GM23338 (cell line): ENCODE data around the gene CHN2.

Experiments used
- CREB1 ChIP-seq: fragments of 250-450 bp; sonication (Bioruptor Pico); IDR thresholded peaks from 2 replicates; pipeline ENCODE4 v1.5.0; 2020; ENCODE audit warnings: low read depth, mild to moderate bottlenecking, moderate library complexity
- CTCF ChIP-seq, 2 experiments: fragments of 200-600 bp in 1 of 2; sonication (generic) in 1 of 2; conservative IDR thresholded peaks; 2 replicates each; pipeline versions ENCODE4 v1.5.1 to v1.6.1; 2016 to 2017; ENCODE audit warnings: antibody characterized with exemption in 2 of 2, low read depth in 2 of 2, mild to moderate bottlenecking in 2 of 2, moderate library complexity in 1 of 2
- ETS1 ChIP-seq: IDR thresholded peaks from 2 replicates; pipeline ENCODE4 v1.6.1; 2016; ENCODE audit warnings: antibody characterized with exemption
- EZH2 ChIP-seq: fragments of 200-600 bp; sonication (generic); IDR thresholded peaks from one replicate; pipeline ENCODE4 v1.8.0; 2017; ENCODE audit warnings: antibody characterized with exemption, mild to moderate bottlenecking, low read depth; ENCODE audit not compliant: unreplicated experiment
- EZH2phosphoT487 ChIP-seq: fragments of 200-600 bp; sonication (generic); IDR thresholded peaks from one replicate; pipeline ENCODE4 v1.8.1; 2018; ENCODE audit warnings: antibody characterized with exemption; ENCODE audit not compliant: unreplicated experiment
- JUNB ChIP-seq: IDR thresholded peaks from one replicate; pipeline ENCODE4 v1.6.1; 2016; ENCODE audit warnings: antibody characterized with exemption; ENCODE audit not compliant: unreplicated experiment
- NANOG ChIP-seq: IDR thresholded peaks from 2 replicates; pipeline ENCODE4 v1.6.1; 2016; ENCODE audit warnings: antibody characterized with exemption, borderline replicate concordance
- POLR2AphosphoS5 ChIP-seq: IDR thresholded peaks from 2 replicates; pipeline ENCODE4 v1.6.1; 2016; ENCODE audit warnings: antibody characterized with exemption, low read depth
- REST ChIP-seq: IDR thresholded peaks from one replicate; pipeline ENCODE4 v1.6.1; 2018; ENCODE audit warnings: antibody characterized with exemption; ENCODE audit not compliant: unreplicated experiment
- STAT1 ChIP-seq: IDR thresholded peaks from one replicate; pipeline ENCODE4 v1.6.1; 2016; ENCODE audit warnings: antibody characterized with exemption; ENCODE audit not compliant: unreplicated experiment
- ZNF114 ChIP-seq: fragments of 250-450 bp; sonication (Bioruptor Pico); IDR thresholded peaks from 2 replicates; pipeline ENCODE4 v1.5.0; 2020; ENCODE audit warnings: mild to moderate bottlenecking, moderate library complexity
- ZNF331 ChIP-seq: fragments of 250-450 bp; sonication (Bioruptor Pico); IDR thresholded peaks from 2 replicates; pipeline ENCODE4 v1.5.0; 2020; ENCODE audit warnings: low read depth, mild to moderate bottlenecking, moderate library complexity

- TF ChIP-seq CTCF (conservative IDR thresholded peaks at IDR 0.05; ENCODE audit: low read depth in 2 of 2) (no peak), POLR2AphosphoS5 (no peak), REST (no peak), EZH2phosphoT487 (no peak), EZH2 (no peak), CREB1 (CRISPR knock-in tag) (no peak), ETS1 (no peak), ZNF331 (CRISPR knock-in tag) (no peak), JUNB (no peak), STAT1 (no peak), NANOG (no peak), ZNF114 (CRISPR knock-in tag) (no peak)
Measured at GRCh38 chr7:29196191-29196590, 1.6 kb downstream of the CHN2 start.
